Lung microvascular endothelial cell (primary cell): ENCODE data around the gene CMTM2. TPM values are rescaled to one million over a fixed set of nuclear protein-coding genes. Genes with fewer than 3 reads are reported as not detected.
"Not testable (repeated sequence)": the region's sequence is repeated elsewhere in the genome, so short reads cannot be mapped to it uniquely, and the experiment has no call there.

ENCODE experiments used
- DNase-seq, 2 donors: peaks; one replicate each; pipeline versions ENCODE4 v3.0.0 to v3.0.0-alpha.2; 2010; ENCODE audit warnings: low read depth in 2 of 2
- total RNA-seq: library from RNA; depleted of rRNA; stranded (reverse); fragments of >200 nt; gene quantifications from 2 replicates; pipeline ENCODE4 v1.2.1, GENCODE V29; 2014

Gene CMTM2
- total RNA-seq, 1 donor from 2014 or later: not detected

GRCh38 chr16:66605979-66606751 is 26.9 kb downstream of the CMTM2 start:
- no peak for DNase-seq

GRCh38 chr16:66608241-66609138 is 29.2 kb downstream of the CMTM2 start:
- DNase-seq: peak; percentile 86 to 92

- DNase-seq: no peak
Observed at GRCh38 chr16:66609139-66609510, 29.9 kb downstream of the CMTM2 start.

GRCh38 chr16:66610111-66610820 is 31.0 kb downstream of the CMTM2 start:
- DNase-seq: no peak

GRCh38 chr16:66611911-66612310 is 32.6 kb downstream of the CMTM2 start:
- DNase-seq: not testable (repeated sequence)

GRCh38 chr16:66612422-66612821 is 33.2 kb downstream of the CMTM2 start:
- DNase-seq: no peak

- DNase-seq: no peak
Observed at GRCh38 chr16:66614161-66614802, 35.0 kb downstream of the CMTM2 start.

- DNase-seq: no peak
Observed at GRCh38 chr16:66616169-66616568, 36.9 kb downstream of the CMTM2 start.

- DNase-seq: no peak
Observed at GRCh38 chr16:66616592-66616991, 37.3 kb downstream of the CMTM2 start.

GRCh38 chr16:66617010-66617434 is 37.8 kb downstream of the CMTM2 start:
- no peak for DNase-seq

GRCh38 chr16:66617728-66618127 is 38.5 kb downstream of the CMTM2 start:
- no peak for DNase-seq

GRCh38 chr16:66618588-66619375 is 39.5 kb downstream of the CMTM2 start:
- DNase-seq: peak in 1 of 2 donors; percentile 83

- peak in 1 of 2 donors; percentile 18 for DNase-seq
Observed at GRCh38 chr16:66619534-66620428, 40.5 kb downstream of the CMTM2 start.

GRCh38 chr16:66620429-66620795 is 41.1 kb downstream of the CMTM2 start:
- DNase-seq: no peak

GRCh38 chr16:66621973-66622372 is 42.7 kb downstream of the CMTM2 start:
- no peak for DNase-seq

- DNase-seq: no peak
Observed at GRCh38 chr16:66622863-66623262, 43.6 kb downstream of the CMTM2 start.

- DNase-seq: no peak
Observed at GRCh38 chr16:66623755-66624154, 44.5 kb downstream of the CMTM2 start.

GRCh38 chr16:66627611-66628378 is 48.5 kb downstream of the CMTM2 start:
- not testable (repeated sequence) for DNase-seq

- DNase-seq: no peak
Observed at GRCh38 chr16:66629856-66630255, 50.6 kb downstream of the CMTM2 start.
